Parathyroid adenoma (tissue), 2 donors: ENCODE results near the gene METTL17.
A peak's percentile ranks its signal among the peaks of the same experiment; 100 is the strongest.

Experiments used
- H2AFZ ChIP-seq: fragments of 300-600 bp; sonication (generic); one replicate; pipeline ENCODE4 v1.7.0; 2017; ENCODE audit warnings: antibody characterized with exemption, mild to moderate bottlenecking
- H3K27ac ChIP-seq: fragments of 300-600 bp; sonication (generic); one replicate; pipeline ENCODE4 v1.7.0; 2017
- H3K27me3 ChIP-seq: fragments of 300-600 bp; sonication (generic); one replicate; pipeline ENCODE4 v1.7.0; 2017; ENCODE audit warnings: low read length; ENCODE audit not compliant: control insufficient read depth, insufficient read depth
- H3K36me3 ChIP-seq: fragments of 300-600 bp; sonication (generic); one replicate; pipeline ENCODE4 v1.7.0; 2017; ENCODE audit warnings: low read length; ENCODE audit not compliant: control insufficient read depth, insufficient read depth
- H3K4me1 ChIP-seq: fragments of 300-600 bp; sonication (generic); one replicate; pipeline ENCODE4 v1.7.0; 2017; ENCODE audit warnings: control low read depth
- H3K4me2 ChIP-seq: fragments of 300-600 bp; sonication (generic); one replicate; pipeline ENCODE4 v1.7.0; 2017; ENCODE audit warnings: low read length
- H3K4me3 ChIP-seq: fragments of 300-600 bp; sonication (generic); one replicate; pipeline ENCODE4 v1.7.0; 2017; ENCODE audit warnings: low read depth, low read length
- H3K79me2 ChIP-seq: fragments of 300-600 bp; sonication (generic); one replicate; pipeline ENCODE4 v1.7.0; 2017; ENCODE audit warnings: control low read depth
- H3K9ac ChIP-seq: fragments of 300-600 bp; sonication (generic); one replicate; pipeline ENCODE4 v1.7.0; 2017; ENCODE audit warnings: mild to moderate bottlenecking
- H3K9me3 ChIP-seq: fragments of 300-600 bp; sonication (generic); one replicate; pipeline ENCODE4 v1.7.0; 2017; ENCODE audit warnings: low read length; ENCODE audit not compliant: control insufficient read depth
- CTCF ChIP-seq: fragments of 300-600 bp; sonication (generic); IDR thresholded peaks from one replicate; pipeline ENCODE4 v1.7.0; 2017; ENCODE audit warnings: antibody characterized with exemption, mild to moderate bottlenecking
- donor health status: primary hyperparathyroidism.

METTL17 gene

GRCh38 chr14:20986811-20987210, 3.0 kb upstream of the METTL17 start:
- Histone ChIP-seq H3K9me3 (no peaks in the 10 kb centered on the region), H3K79me2 (peaks cover 2% of the 10 kb centered on the region)

GRCh38 chr14:20988717-20989470, 886 bp upstream of the METTL17 start:
- Histone ChIP-seq H3K9ac (no peak overlapping the region), H3K79me2 (peaks cover 2% of the 10 kb centered on the region), H3K4me2 (peak overlapping the region; percentile 16), H3K9me3 (no peaks in the 10 kb centered on the region), H3K4me3 (no peak overlapping the region), H2AFZ (peak overlapping the region; percentile 62), H3K4me1 (peaks cover 13% of the 10 kb centered on the region), H3K27ac (peak overlapping the region; percentile 17), H3K36me3 (no peaks in the 10 kb centered on the region), H3K27me3 (no peaks in the 10 kb centered on the region)
- TF ChIP-seq CTCF: no peak

More at GRCh38 chr14:20986811-20987210, 3.0 kb upstream of the METTL17 start:
- Histone ChIP-seq H3K4me1 (peaks cover 13% of the 10 kb centered on the region), H3K27me3 (no peaks in the 10 kb centered on the region), H3K27ac (no peak overlapping the region), H3K4me3 (no peak overlapping the region), H2AFZ (no peak overlapping the region), H3K9ac (no peak overlapping the region), H3K4me2 (no peak overlapping the region), H3K36me3 (no peaks in the 10 kb centered on the region)
- TF ChIP-seq CTCF: no peak

GRCh38 chr14:20989471-20989786, 351 bp upstream of the METTL17 start:
- no peak overlapping the region for H3K4me3 ChIP-seq
- no peak for TF ChIP-seq CTCF
- peaks cover 13% of the 10 kb centered on the region for H3K4me1 ChIP-seq
- no peaks in the 10 kb centered on the region for H3K27me3 ChIP-seq
- H3K9me3 ChIP-seq: no peaks in the 10 kb centered on the region
- peak overlapping the region; percentile 62 for H2AFZ ChIP-seq
- H3K4me2 ChIP-seq: peak overlapping the region; percentile 16
- peak overlapping the region; percentile 17 for H3K27ac ChIP-seq
- no peak overlapping the region for H3K9ac ChIP-seq
- peaks cover 2% of the 10 kb centered on the region for H3K79me2 ChIP-seq
- no peaks in the 10 kb centered on the region for H3K36me3 ChIP-seq

GRCh38 chr14:20996521-20996920, 6.7 kb downstream of the METTL17 start:
- Histone ChIP-seq H3K4me2 (no peak overlapping the region), H2AFZ (no peak overlapping the region), H3K27ac (no peak overlapping the region), H3K79me2 (peaks cover 2% of the 10 kb centered on the region), H3K36me3 (no peaks in the 10 kb centered on the region), H3K9me3 (no peaks in the 10 kb centered on the region), H3K4me3 (no peak overlapping the region), H3K9ac (no peak overlapping the region), H3K27me3 (no peaks in the 10 kb centered on the region), H3K4me1 (peaks cover 28% of the 10 kb centered on the region)
- no peak for TF ChIP-seq CTCF

- H3K36me3 ChIP-seq: no peaks in the 10 kb centered on the region
- H3K27ac ChIP-seq: no peak overlapping the region
Measured at GRCh38 chr14:20997115-20997514, 7.3 kb downstream of the METTL17 start.

More at GRCh38 chr14:20997115-20997514, 7.3 kb downstream of the METTL17 start:
- TF ChIP-seq CTCF: no peak
- Histone ChIP-seq H3K79me2 (no peaks in the 10 kb centered on the region), H3K9me3 (no peaks in the 10 kb centered on the region), H2AFZ (no peak overlapping the region), H3K27me3 (no peaks in the 10 kb centered on the region), H3K4me1 (peaks cover 27% of the 10 kb centered on the region), H3K9ac (no peak overlapping the region), H3K4me2 (no peak overlapping the region), H3K4me3 (no peak overlapping the region)
